Fibroblast of skin of left biceps (primary cell): ENCODE results near the gene KDM4B.
A peak's percentile ranks its signal among the peaks of the same experiment; 100 is the strongest.

Experiments used
- DNase-seq, 2 experiments: peaks; one replicate each; pipeline ENCODE4 v3.0.0-alpha.2; 2013; ENCODE audit warnings: low read depth in 2 of 2

The KDM4B gene

DNA sequence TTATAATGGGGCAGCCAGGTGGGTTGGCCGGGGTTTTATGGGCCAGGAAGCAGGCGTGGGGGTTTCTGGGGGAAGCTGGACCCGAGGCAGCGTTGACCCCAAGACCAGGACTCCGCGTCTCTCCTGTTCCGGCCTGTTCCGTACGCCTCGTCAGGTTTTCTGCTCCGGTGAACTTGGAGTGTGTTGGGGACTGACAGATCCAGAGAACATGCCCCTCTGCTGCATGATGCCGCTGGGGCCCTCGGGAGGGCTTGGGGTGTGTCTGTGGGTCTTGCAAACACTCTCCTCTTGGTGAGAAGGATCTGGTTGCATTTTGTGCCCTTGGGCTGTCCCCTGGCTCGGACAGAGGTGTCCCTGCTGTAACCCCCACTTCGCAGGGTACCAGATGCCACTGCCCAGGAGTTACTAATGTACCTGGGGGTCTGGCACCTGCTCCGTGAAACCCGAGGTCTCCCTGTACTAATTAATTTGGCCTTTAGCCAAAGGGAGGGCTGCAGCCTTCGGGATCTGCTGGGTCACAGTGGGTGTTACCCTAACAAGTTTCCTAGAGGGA lies 15.6 kb downstream of the KDM4B start:
- DNase-seq = no peak

DNA sequence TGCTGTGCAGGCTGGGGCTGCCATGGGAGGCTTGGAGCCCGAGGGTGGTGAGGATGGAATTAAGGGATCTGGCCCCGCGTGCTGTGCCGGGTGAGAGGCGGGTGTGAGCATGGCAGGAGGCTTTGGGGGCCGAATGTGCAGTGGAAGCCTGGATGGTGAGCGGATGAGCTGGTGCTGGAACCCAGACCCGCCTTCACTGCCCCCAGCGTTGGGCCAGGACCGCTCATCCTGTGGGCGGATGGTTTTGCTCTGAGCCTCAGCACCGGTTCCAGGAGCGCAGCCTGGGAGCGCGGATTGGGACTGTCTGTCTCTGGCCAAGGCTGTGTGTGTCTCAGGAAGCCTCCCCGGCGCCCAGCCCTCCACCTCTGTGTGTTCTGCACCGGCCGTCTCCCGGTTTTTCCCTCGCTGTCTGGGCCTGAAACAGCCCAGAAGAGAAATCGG lies 16.7 kb downstream of the KDM4B start:
- DNase-seq = no peak

DNA sequence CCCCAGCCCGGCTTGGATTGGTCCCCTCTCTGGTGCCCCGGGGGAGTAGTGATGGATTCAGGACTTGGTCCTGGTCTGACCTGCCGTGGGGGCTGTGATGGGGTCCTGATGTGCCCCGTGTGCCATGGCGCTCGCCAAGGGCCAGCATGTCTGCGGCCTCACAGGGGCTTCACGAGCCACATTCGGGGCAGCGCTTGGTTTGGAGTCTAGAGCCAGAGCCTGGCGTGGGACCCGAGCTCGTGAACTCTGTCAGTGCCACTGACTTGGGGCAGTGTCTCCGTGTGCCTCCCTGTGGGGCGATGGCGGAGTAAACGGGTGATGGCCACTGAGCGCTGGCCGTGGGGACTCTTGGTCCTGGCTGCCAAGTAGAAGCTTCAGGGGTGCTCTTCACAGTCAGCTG lies 17.1 kb downstream of the KDM4B start:
- no peak for DNase-seq

DNA sequence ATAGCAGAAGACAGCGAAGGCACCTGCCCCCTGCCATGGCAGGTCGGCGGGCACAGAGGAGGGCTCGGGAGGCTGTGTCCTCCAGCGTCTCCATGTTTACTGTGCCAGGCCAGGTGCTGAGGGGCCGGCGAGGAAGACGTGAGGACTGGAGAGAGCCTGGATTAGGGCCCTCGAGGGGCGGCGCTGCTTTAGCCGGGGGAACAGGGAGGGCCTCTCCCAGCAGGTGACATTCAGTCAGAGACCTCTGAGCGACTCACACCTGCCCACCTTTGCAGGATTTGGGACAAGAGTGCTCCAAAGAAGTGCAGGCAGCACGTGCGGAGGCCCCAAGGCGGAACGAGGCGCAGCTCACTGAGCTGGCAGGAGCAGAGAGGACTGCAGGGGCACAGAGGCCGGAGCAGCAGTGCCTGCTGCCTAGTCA lies 17.6 kb downstream of the KDM4B start:
- DNase-seq = no peak

DNA sequence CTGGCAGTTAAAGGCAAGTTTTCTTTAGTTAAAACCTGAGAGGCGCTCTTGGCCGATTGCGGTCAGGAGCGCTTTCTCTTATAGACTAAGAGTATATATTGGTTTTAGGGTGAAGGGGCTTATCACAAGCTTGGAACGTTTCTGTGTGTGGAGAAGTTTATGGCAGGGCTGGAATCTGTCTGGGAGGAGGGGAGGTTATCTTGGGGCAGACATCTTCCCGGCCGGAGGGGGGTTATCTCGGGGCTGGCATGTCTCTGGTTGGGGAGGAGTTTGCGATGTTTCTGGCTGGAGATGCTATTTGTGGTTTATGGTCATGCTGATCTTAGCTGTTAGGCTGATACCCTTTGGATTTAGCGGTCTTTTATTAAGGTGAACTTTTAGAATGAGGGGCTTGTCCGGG lies 18.3 kb downstream of the KDM4B start:
- no peak for DNase-seq

DNA sequence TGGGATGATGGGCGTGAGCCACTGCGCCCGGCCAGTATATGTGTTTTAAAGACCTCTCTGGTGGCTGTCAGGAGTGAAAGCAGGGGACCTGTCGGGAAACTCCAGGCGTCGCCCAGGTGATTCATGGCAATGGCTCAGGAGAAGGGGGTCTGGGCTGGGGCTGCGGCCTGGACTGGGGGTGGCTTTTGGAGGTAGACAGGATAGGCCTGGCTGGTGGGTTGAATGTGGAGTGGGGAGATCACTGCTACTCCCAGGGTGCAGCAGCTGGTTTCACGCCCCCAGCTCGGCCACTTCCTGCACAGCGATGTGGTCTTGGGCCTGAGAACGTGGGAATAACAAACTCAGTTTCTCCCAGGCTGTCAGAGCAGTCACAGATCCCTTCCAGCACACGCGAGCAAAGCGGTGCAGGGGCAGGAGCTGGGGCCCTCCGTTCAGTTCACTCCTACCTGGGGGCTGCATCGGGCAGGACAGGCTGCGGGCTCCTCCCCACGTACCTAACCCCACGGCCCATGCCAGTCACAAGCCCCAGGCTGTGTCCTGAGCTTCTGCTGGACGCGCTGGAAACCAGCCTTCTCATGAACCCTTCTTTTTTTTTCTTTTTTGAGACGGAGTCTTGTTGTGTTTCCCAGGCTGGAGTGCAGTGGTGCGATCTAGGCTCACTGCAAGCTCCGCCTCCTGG lies 18.9 kb downstream of the KDM4B start:
- DNase-seq = no peak

DNA sequence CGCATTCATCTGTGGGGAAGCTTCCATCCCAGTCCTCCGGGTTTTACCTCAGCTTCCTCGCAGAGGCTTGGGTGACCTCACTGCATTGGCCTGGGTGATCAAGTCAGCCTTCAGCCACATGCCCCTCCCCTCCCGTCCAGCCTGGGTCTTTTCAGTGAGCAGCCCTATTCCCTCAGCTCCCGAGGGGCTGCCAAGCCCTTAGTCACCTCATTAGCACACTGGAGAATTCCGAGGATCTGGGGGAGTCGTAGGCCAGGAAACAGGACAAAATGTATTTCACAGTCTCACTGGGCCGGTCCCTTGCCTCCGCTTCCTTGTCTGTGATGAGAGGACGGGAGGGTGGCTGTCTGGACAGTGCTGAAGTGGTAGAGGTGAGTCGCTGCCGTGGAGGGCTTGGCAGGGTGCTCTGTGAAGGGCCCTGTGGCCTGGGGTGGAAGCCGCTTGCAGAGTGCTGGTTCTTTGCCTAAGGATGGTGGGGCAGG lies 19.9 kb downstream of the KDM4B start:
- DNase-seq = peak; percentile 19 to 29

DNA sequence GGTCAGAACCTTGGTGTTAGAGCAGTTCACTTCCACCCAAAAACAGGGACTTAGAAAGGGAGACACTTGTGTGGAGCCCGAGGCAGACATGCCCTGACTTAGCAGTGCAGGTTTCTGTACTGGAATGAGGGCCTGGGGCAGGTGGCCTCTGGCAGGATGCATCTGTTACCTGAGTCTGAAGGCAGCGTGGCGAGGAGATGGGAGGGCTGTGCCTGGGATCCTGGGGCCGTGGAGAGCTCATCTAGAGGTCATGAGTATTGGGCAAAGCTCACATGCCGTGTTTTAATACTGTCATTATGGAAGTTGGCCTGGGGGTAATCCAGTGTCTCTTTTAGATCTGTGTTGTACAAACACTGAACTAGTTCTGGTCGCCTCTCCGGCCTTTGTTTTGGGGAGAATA lies 21.4 kb downstream of the KDM4B start:
- no peak for DNase-seq

DNA sequence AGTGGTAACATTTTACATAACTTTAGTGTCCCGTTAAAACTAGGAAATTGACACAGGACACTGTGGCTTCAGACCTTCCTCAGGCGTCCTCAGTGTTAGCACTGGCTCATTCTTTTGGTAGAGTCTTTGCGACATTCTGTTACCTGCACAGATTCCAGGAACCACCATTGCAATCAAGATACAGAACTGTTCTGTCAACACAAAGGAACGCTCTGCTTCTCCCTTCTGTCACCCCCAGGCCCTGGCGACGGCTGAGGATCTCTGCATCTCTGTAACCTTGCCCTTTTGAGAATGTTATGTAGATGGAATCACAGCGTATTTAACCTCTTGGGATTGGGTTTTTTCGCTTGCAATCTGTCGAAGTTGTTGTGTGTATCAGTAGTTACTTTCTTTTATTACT lies 22.6 kb downstream of the KDM4B start:
- DNase-seq = no peak

DNA sequence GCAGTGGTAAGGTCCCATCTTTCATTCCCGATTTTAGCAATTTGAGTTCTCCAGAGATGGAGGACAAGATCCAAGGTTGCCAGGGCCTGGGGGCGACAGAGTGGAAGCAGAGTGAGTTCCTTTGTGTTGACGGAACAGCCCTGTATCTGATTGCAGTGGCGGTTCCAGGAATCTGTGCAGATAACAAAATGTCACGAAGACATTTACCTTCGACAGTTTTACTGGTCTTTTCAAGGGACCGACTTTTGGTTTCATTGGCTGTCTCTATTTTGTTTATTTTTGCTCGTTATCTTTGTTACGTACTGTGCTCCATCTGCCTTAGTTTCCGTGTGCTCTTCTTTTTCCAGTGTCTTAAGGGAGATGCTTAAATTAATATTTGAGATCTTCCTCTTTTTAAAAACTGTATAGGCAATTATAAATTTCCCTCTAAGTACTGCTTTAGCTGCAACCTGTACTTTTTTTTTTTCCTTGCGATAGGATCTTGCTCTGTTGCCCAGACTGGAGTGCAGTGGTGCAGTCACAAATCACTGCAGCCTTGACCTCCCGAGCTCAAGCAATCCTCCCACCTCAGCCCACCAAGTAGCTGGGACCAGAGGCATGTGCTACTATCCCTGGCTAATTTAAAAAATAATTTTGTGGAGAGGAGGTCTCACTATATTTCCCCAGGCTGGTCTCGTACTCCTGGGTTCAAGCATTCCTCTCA lies 23.2 kb downstream of the KDM4B start:
- no peak for DNase-seq

DNA sequence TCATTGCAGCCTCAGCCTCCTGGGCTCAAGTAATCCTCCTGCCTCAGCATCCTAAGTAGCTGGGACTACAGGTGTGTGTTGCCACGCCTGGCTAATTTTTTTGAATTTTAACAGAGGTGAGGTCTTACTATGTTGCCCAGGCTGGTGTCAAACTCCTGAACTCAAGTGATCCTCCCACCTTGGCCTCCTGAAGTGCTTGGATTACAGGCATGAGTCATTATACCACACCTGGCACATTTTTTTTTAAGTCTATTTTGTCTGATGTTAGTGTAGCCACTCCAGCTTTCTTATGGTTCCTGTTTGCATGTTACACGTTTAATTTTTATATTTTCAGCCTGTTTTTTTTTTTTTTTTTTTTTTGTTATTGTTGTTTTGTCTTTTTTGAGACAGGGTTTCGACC lies 24.8 kb downstream of the KDM4B start:
- DNase-seq = no peak

DNA sequence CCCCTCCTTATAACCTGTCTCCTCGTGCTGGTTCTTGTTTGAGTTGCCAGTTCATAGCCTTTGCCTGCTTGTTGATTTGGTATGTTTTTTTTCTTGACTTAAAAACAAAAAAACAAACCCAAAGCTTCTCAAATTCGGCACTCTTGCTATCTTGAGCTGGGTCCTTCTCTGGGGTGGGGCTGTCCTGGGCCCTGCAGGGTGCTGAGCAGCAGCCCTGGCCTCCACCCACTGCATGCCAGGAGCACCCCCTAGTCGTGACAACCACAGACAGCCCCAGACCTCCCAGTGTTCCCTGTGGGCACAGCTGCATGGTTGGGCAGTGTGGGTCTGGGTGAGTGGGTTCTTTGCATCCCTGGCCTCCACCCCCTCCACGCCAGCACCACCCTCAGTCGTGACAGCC lies 27.8 kb downstream of the KDM4B start:
- DNase-seq = no peak

DNA sequence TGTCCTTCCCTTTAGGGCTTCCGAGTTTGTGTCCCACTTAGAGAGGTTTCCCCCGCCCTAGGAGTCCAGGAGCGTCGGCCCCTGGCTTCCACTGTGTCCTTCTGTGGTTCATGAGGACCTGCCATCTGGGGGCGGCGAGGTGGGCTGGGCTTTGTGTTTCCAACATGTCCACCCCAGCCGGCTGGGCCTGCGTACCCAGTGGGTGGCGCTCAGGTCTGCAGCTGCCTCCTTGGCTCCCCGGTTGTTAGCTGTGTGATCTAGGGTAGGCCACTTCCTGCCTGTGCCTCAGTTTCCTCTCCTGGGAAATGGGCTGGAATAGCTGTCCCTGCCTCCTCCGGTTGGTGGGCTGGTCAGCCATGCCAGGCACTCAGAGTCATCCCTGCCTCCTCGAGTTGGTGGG lies 28.4 kb downstream of the KDM4B start:
- no peak for DNase-seq

DNA sequence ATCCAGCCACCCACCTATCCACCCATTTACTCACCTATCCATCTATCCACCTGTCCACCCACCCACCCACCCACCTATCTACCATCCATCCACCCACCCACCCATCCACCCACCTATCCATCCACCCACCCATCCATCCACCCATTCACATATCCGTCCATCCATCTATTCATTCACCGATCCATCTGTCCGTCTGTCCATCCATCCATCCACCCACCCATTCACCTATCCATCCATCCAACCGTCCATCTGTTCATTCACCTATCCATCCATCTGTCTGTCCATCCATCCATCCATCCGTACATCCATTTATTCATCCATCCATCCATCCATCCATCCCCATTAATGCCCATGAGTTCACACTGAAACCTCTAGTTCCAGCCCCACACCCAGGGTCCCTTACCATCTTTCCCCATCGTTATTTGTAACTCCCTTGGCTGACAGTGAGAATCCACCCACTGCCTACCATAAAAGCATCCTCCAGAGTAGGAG lies 31.3 kb downstream of the KDM4B start:
- no peak for DNase-seq

DNA sequence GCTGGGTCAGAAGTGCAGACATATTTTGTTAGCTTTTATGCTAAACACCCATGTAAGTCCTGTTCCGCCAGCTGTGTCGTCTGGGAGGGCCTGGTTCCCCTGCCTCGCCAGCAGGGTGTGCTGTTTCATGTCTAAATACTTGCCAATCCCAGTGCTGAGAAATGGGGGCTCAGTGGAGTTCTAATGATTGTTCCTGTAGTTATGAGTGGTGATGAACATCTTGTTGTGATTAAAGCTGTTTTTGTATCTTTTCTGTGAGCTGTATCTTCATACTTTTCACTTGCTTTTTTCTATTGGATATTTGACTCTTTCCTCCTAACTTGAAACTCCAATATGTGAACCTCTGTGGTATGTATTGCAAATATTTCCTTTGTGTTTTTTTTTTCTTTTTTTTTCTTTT lies 32.7 kb downstream of the KDM4B start:
- peak; percentile 81 for DNase-seq

DNA sequence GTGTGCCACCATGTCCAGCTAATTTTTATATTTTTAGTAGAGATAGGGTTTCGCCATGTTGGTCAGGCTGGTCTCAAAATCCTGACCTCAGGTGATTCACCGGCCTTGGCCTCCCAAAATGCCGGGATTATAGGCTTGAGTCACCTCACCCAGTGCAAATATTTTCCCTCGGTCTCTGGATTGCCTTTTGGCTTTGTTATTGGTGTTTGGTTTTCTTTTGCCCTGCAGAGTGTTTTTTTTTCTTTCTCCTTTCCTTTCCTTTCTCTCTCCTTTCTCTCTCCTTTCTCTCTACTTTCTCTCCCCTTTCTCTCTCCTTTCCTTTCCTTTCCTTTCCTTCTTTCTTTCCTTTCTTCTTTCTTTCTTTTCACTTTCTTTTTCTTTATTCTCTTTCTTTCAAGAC lies 33.2 kb downstream of the KDM4B start:
- DNase-seq = no peak

DNA sequence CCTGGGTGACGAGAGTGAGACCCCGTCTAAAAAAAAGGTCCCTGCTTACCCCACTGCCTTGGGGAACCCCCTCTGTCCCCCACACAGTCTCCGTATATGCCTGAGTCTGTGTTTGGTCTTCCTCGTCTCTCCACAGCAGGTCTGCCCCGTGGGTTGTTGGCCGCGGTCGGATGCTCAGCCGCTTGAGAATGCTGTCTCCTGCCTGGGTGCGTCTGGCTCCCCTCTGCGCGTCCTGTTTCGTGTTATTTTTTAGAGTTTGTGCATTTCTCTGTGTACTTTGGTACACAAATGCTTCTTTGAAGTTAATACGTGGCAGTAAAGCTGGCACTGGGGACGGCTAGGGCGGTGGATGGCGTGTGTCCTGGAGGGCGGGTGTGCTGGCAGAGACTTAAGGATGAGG lies 34.9 kb downstream of the KDM4B start:
- DNase-seq = no peak

DNA sequence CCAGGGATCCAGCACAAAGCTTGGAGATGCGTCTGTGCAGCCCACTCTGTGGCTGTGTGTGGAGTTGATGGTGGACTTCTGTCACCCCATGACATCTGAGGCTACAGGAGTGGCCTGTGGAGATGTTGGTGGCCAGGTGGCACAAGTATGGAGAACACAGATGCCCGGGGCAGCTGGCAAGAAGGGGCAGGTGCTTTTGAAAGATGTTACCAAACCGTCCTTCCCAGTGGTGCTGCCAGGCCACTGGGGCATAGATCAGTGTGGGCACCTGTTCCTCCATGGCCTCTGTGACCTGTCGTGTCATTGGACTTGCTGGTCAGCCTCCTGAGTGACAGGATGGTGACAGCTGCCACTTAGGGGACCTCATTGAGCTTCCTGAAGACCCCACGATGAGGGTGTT lies 36.2 kb downstream of the KDM4B start:
- no peak for DNase-seq

DNA sequence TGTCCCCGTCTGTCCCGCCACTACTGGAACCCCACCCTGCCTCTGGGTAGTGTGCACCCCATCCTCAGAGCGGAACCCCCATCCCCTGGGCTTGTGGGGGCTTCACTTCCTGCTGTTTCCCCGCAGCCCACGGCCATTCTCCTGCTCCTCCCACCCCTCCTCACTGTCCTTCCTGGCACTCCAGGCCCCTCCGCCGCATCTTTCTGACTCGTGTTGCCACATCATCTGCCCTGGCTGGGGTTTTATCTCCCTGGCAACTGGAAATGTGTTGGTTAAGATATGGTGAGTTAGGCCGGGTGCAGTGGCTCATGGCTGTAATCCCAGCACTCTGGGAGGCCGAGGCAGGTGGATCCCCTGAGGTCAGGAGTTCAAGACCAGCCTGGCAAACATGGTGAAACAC lies 37.3 kb downstream of the KDM4B start:
- no peak for DNase-seq

DNA sequence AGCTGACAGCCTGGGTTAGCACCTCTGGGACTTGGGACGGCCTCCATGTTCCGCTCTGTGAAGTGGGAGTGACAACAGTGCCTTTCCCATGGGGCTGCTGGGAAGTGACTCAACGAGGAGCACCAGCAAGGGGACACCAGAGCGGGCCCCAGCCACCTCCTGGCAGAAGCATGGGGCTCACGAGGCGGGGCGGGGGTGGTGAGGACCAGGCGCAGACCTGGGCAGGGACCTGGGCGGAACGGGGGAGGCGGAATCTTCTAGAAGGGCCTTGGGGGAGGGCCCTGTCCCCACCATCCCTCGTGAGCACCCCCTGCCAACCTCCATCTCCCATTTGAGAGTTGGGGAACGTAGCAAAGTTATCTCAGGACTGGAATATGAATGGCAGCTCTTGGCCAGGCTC lies 37.9 kb downstream of the KDM4B start:
- DNase-seq = no peak

DNA sequence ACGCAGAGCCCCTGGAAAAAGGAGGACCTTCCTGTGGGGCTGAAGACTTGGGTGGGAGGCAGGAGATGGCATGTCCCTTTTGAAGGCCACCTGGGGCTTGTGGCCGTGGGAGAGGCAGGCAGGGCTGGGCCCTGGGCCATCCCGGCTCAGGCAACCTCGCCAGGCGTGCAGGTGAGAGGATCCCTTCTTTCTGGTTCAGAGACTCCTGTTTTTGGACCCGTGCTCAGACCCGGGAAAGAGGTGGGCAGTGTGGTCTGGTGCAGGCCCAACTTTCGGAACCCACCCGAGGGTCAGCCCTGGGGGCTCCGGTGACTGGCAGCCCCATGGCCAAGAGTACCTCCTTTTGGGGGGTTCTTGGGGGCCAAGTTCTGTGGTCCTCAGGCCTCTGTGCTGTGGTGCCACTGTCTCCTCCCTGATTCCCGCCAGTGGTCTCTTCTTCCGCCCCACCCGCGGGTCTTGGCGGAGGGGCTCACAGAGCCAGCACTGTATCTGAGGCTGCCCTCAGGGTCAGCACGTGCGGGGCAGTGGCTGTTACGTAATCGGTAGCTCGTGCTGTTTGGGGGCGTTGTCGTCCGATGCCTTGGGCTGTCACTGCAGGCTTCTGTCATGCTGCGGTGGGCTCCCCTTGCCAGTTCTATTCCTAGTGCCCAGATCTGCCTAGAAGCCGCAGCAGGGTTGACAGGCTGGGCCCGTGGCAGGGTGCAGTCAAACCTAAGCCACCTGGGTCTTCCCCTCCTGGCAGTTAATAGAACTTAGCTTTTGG lies 42.7 kb downstream of the KDM4B start:
- DNase-seq = no peak

DNA sequence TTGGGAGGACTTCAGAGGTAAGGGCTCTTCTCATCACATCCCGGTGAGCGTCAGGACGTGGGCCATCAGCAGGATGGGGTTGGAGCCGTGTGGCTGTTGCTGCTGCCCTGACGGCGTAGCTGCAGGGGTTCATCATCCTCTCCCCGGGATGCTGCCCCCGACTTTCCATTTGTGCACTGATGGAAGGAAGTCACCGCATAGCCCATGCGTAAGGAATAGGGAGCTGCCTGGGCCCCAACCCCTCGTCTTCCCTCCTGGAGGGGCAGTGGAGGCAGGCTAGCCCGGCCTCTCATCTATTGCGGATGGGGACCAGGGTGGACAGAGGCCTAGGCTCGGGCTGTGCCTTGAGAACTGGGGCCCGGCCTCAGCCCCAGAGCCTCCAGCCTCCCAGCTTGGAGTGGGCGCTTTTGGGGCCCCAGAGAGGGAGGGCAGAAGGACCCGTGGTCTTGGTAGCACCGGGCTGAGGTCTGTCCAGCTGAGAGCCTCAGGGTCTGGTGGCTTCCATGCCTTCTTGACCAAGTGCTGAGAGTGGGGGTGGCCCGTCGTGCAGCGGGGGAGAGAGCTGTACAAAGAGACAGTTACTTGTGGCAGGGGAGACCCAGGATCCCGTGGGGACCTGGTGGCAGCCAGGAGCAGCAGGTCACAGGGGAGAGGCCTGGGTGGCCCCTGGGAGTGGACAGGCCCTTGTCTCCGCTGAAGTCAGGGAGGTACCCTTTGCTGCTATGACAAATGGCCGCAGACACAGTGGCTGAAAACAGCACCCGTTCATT lies 44.0 kb downstream of the KDM4B start:
- no peak for DNase-seq
